ENCODE measurements around the gene LSM2. TPM values are rescaled to one million over a fixed set of nuclear protein-coding genes. Genes with fewer than 3 reads are reported as not detected.
A peak's percentile ranks its signal among the peaks of the same experiment; 100 is the strongest.

The LSM2 gene
- total and polyA plus RNA-seq, 9 of the 15 experiments (the other 6 are each of a cell fraction or from before 2014, with no cell fraction given): 154 to 407 (median 223) TPM

- TF ChIP-seq THRB (CRISPR knock-in tag; conservative IDR thresholded peaks at IDR 0.05) (peak; percentile 74; the same call in 1 of the 2 replicates), XRCC4 (IDR thresholded peaks at IDR 0.05; ENCODE audit: extremely low read depth, insufficient read depth, insufficient read length) (no peak), ZMIZ1 (IDR thresholded peaks at IDR 0.05; ENCODE audit: low read depth in 2 of 2, low read length in 2 of 2) (0 out of 4 replicates have a peak, but pooled peaks of 1 of the 2 experiments have one; percentile 12), DNMT1 (IDR thresholded peaks at IDR 0.05) (peak; percentile 57; the same call in 1 of the 2 replicates), NKRF (IDR thresholded peaks at IDR 0.05; ENCODE audit: borderline replicate concordance) (peak; percentile 72; the same call in 1 of the 2 replicates), NR2F6 (CRISPR knock-in tag; IDR thresholded peaks at IDR 0.05) (peak; percentile 71; the same call in 1 of the 2 replicates), ZBTB11 (CRISPR knock-in tag; IDR thresholded peaks at IDR 0.05) (peak in 1 of 3 experiments; percentile 25; a peak in 1 of 6 replicates), ZNF384 (IDR thresholded peaks at IDR 0.05; ENCODE audit: low read depth, low read length) (no peak), TRIM25 (IDR thresholded peaks at IDR 0.05; ENCODE audit: borderline replicate concordance) (peak; percentile 45; the same call in 1 of the 2 replicates), LARP7 (IDR thresholded peaks at IDR 0.05) (peak; percentile 62; the same call in 1 of the 2 replicates), HDAC1 (IDR thresholded peaks at IDR 0.05) (peak in 1 of 2 experiments; percentile 85; a peak in 2 of 4 replicates), HDAC6 (IDR thresholded peaks at IDR 0.05; ENCODE audit: low read depth, low read length) (no peak)
These were observed 15.5 kb upstream of the LSM2 start (continued) for GRCh38 chr6:31822036-31822821.
